Panc1 (cell line): ENCODE data around the gene CATSPERD.

Experiments
- CTCF ChIP-seq: fragments of 450-650 bp; IDR thresholded peaks from 2 replicates; pipeline ENCODE4 v1.5.1; 2017; ENCODE audit warnings: mild to moderate bottlenecking
- POLR2AphosphoS5 ChIP-seq: IDR thresholded peaks from 2 replicates; pipeline ENCODE4 v1.6.1; 2012; ENCODE audit warnings: mild to moderate bottlenecking, low read depth, low read length, moderate library complexity
- REST ChIP-seq, 2 experiments: IDR thresholded peaks; 2 replicates each; pipeline ENCODE4 v1.6.1; 2011 to 2012; ENCODE audit warnings: low read depth in 2 of 2, control low read depth in 1 of 2, low read length in 1 of 2, mild to moderate bottlenecking in 1 of 2, moderate library complexity in 1 of 2; ENCODE audit not compliant: insufficient read depth in 1 of 2

- TF ChIP-seq CTCF (no peak), POLR2AphosphoS5 (no peak; the same call in 1 of the 2 replicates), REST (IDR thresholded peaks at IDR 0.05; ENCODE audit: insufficient read depth in 1 of 2, low read depth in 2 of 2, low read length in 1 of 2) (no peak)
Observed at GRCh38 chr19:5690955-5691821, 29.2 kb upstream of the CATSPERD start.
